Subcutaneous adipose tissue (tissue), 4 donors: ENCODE results near the gene RELL1. TPM values are rescaled to one million over a fixed set of nuclear protein-coding genes. Genes with fewer than 3 reads are reported as not detected.

ENCODE experiments used
- total RNA-seq, 4 donors: library from RNA; depleted of rRNA; stranded (reverse); fragments of >200 nt; gene quantifications; one replicate each; pipeline ENCODE4 v1.1.0, GENCODE V29; 2016
- TF ChIP-seq, protein P1 (sequence below): fragments of 450-650 bp; IDR thresholded peaks from one replicate; pipeline ENCODE4 v1.5.1; 2016; ENCODE audit warnings: low read depth, mild to moderate bottlenecking, control low read depth, antibody characterized with exemption, moderate library complexity

The RELL1 gene
- total RNA-seq, 4 donors from 2014 or later = 56.7 to 124 (median 74.5) TPM

GRCh38 chr4:37693450-37694190, 7.4 kb upstream of the RELL1 start:
- TF ChIP-seq, protein P1, sequence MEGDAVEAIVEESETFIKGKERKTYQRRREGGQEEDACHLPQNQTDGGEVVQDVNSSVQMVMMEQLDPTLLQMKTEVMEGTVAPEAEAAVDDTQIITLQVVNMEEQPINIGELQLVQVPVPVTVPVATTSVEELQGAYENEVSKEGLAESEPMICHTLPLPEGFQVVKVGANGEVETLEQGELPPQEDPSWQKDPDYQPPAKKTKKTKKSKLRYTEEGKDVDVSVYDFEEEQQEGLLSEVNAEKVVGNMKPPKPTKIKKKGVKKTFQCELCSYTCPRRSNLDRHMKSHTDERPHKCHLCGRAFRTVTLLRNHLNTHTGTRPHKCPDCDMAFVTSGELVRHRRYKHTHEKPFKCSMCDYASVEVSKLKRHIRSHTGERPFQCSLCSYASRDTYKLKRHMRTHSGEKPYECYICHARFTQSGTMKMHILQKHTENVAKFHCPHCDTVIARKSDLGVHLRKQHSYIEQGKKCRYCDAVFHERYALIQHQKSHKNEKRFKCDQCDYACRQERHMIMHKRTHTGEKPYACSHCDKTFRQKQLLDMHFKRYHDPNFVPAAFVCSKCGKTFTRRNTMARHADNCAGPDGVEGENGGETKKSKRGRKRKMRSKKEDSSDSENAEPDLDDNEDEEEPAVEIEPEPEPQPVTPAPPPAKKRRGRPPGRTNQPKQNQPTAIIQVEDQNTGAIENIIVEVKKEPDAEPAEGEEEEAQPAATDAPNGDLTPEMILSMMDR = no peak

GRCh38 chr4:37693030-37693429, 6.9 kb upstream of the RELL1 start:
- TF ChIP-seq, protein P1 = no peak

- TF ChIP-seq, protein P1 = no peak
Measured at GRCh38 chr4:37690976-37691375, 4.8 kb upstream of the RELL1 start.

GRCh38 chr4:37689353-37690095, 3.3 kb upstream of the RELL1 start:
- TF ChIP-seq, protein P1 = no peak

DNA sequence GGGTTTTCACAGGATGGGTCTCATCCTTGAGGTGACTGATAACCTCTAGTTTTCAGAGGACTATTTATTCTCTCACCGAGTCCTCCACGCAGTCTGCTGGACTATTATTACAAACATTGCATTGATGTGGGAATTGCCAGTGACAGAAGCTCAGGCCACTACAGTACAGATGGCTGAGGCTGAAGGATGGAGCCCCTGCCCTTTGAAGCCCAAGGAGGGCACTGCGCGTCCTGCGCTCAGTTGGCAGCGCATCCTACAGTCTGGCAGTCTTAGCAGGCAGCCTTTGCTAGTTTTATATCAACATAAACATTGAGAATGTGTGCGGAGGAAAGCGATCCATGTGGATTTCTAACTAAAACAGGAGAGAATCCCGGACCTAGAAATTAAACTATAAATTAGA, 1.5 kb upstream of the RELL1 start:
- TF ChIP-seq, protein P1 = no peak

DNA sequence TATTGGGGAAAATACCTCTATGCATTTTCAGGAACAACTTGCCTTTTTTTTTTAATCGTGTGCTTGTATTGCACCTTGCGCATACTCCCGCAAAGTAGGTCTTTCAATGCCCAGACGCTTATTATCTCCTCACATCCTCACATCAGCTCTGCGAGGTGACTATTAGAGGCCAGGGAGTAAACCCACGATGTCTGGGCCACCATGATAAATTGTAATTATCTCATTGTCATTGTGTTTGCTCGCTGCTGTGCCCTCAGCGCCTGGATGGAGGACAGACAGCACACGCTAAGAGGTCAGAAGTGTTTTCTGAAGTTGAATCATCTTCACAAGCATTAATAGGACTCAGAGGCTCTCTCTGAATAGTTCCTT, 1.0 kb upstream of the RELL1 start:
- TF ChIP-seq, protein P1 = no peak

- TF ChIP-seq, protein P1 = no peak
Measured at GRCh38 chr4:37685823-37686372, 278 bp downstream of the RELL1 start.
